Measurements from ENCODE around the gene EML5. TPM values are rescaled to one million over a fixed set of nuclear protein-coding genes. Genes with fewer than 3 reads are reported as not detected.
A peak's percentile ranks its signal among the peaks of the same experiment; 100 is the strongest.

Gene EML5
- polyA plus RNA-seq, 2 donors = 0.31 to 0.41 TPM

DNA sequence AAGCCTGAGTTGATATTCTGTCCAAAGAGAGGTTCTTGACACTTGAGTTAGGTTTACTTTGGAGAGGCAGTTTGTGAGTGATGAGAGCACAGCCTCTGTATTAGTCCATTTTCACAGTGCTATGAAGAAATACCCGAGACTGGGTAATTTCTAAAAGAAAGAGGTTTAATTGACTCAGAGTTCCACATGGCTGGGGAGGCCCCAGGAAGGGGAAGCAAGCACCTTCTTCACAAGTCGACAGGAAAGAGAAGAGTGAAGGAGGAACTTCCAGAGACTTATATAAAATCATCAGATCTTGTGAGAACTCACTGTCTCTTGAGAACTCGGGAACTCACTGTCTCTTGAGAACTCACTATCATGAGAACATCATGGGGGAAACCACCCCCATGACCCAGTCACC is 224.6 kb downstream of the EML5 start:
- H3K36me3 ChIP-seq (ENCODE audit: control insufficient read depth in 2 of 2, insufficient read depth in 2 of 2, low read length in 1 of 2) = peaks cover 0 to 16% of the 10 kb centered on the region in 2 donors
- no peaks in the 10 kb centered on the region for H3K27me3 ChIP-seq (ENCODE audit: control insufficient read depth in 1 of 2, insufficient read depth in 2 of 2, low read length in 2 of 2)
- 78 to 82% methylated on average over 3 of the region's 3 CpGs for WGBS, 2 donors
- H3K27ac ChIP-seq (ENCODE audit: low read depth in 2 of 2, low read length in 1 of 2) = no peak overlapping the region
- H3K4me1 ChIP-seq (ENCODE audit: control insufficient read depth in 2 of 2, insufficient read depth in 2 of 2, low read length in 1 of 2) = no peaks in the 10 kb centered on the region
- H3K9me3 ChIP-seq (ENCODE audit: control insufficient read depth in 2 of 2, insufficient read depth in 1 of 2, low read depth in 1 of 2, low read length in 1 of 2) = no peaks in the 10 kb centered on the region
- no peak overlapping the region for H3K4me3 ChIP-seq (ENCODE audit: low read depth in 1 of 2, low read length in 2 of 2)

DNA sequence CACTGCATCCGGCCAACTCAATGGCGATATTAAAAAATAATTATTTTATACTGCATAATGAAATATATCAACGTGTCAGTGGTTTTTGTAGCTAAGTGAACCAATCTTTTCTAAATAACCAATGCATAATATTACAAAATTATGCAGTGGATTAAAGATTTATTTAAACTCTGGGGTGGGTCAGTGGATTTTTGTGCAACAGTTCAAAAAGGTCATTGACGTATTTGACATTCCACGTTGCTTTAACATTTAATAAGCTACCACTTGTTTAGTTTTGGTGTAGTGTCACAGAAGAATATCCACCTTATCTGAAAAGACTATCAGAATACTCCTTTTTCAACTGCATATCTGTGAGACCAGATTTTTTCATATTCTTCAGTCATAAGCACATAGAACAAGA is 227.3 kb downstream of the EML5 start:
- WGBS, 2 donors = 89 to 90% methylated on average over 5 of the region's 5 CpGs
- H3K4me3 ChIP-seq (ENCODE audit: low read depth in 1 of 2, low read length in 2 of 2) = no peak overlapping the region
- H3K9me3 ChIP-seq (ENCODE audit: control insufficient read depth in 2 of 2, insufficient read depth in 1 of 2, low read depth in 1 of 2, low read length in 1 of 2) = no peaks in the 10 kb centered on the region
- H3K36me3 ChIP-seq (ENCODE audit: control insufficient read depth in 2 of 2, insufficient read depth in 2 of 2, low read length in 1 of 2) = peaks cover 0 to 9% of the 10 kb centered on the region in 2 donors
- H3K27ac ChIP-seq (ENCODE audit: low read depth in 2 of 2, low read length in 1 of 2) = no peak overlapping the region
- H3K4me1 ChIP-seq (ENCODE audit: control insufficient read depth in 2 of 2, insufficient read depth in 2 of 2, low read length in 1 of 2) = peaks cover 0 to 3% of the 10 kb centered on the region in 2 donors
- H3K27me3 ChIP-seq (ENCODE audit: control insufficient read depth in 1 of 2, insufficient read depth in 2 of 2, low read length in 2 of 2) = no peaks in the 10 kb centered on the region

DNA sequence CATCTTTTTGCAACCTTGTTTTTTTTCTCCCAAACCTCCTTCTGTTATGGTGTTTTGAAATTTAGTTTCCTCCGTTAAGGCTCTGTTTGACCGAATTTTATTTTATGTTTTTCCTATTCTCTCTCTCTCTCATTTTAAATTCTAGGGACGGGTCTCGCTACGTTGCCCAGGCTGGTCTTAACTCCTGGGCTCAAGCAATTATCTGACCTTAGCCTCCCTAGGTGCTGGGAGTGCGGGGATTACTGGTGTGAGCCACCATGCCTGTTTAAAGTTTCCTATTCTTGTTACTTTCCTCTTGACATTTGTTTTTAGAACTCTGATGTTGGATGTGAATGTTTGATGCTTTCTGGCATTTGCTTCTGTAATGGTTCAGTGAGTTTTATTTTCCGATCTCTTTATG is 228.9 kb downstream of the EML5 start:
- peaks cover 0 to 3% of the 10 kb centered on the region in 2 donors for H3K4me1 ChIP-seq (ENCODE audit: control insufficient read depth in 2 of 2, insufficient read depth in 2 of 2, low read length in 1 of 2)
- H3K9me3 ChIP-seq (ENCODE audit: control insufficient read depth in 2 of 2, insufficient read depth in 1 of 2, low read depth in 1 of 2, low read length in 1 of 2) = no peaks in the 10 kb centered on the region
- H3K4me3 ChIP-seq (ENCODE audit: low read depth in 1 of 2, low read length in 2 of 2) = peak overlapping the region in 1 of 2 donors; percentile 88
- H3K36me3 ChIP-seq (ENCODE audit: control insufficient read depth in 2 of 2, insufficient read depth in 2 of 2, low read length in 1 of 2) = peaks cover 0 to 5% of the 10 kb centered on the region in 2 donors
- 25 to 30% methylated on average over 7 of the region's 7 CpGs for WGBS, 2 donors
- H3K27me3 ChIP-seq (ENCODE audit: control insufficient read depth in 1 of 2, insufficient read depth in 2 of 2, low read length in 2 of 2) = no peaks in the 10 kb centered on the region
- H3K27ac ChIP-seq (ENCODE audit: low read depth in 2 of 2, low read length in 1 of 2) = peak overlapping the region in 1 of 2 donors; percentile 11

DNA sequence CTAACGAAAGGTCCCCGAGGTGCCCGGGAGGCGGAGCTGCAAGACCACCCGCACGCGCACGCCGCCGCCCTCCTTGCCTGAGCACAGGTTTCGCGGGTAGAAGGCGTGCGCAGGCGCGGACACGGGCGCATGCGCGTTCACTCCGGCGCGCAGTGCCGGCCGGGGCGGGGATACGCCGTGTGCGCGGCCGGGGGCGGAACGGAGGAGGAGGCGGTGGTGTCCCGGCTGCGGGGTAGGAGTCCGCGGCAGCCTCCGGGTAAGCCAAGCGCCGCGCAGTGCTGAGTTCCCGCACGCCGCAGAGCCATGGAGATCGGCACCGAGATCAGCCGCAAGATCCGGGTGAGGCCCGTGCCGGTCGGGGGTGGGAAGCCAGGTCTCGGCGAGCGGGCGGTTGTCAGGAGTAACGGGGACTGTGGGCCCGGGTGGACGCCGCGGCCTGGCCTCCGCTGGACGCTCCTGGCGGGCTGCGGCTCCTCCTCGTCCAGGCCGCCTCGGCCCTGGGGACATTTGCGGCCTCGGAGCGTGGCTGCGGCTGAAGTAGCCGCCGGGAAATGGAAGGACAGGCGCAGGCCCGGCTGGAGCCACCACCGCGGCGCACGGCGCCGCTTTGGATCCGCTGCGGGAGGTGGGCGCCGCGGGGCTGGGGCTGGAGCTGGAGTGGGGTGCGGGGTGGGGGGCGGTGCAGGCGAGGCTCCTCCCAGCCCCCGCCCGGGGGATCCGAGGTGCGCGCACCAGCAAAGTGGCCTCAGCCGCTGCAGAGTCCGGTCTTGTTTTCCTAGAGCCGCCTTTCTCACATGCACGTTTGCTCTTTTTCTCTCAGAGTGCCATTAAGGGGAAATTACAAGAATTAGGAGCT is 229.7 kb downstream of the EML5 start, which contains the start of gene ZC3H14:
Gene ZC3H14 (plus strand): TSS at position 207 of the 856 bp plus-strand sequence. CDS start 97 bp downstream, at position 304.
- H3K9me3 ChIP-seq (ENCODE audit: control insufficient read depth in 2 of 2, insufficient read depth in 1 of 2, low read depth in 1 of 2, low read length in 1 of 2) = no peaks in the 10 kb centered on the region
- peak within 1 kb of the TSS; percentile 88 to 96 for H3K4me3 ChIP-seq (ENCODE audit: low read depth in 1 of 2, low read length in 2 of 2)
- WGBS, 2 donors = 1% methylated on average over 65 to 99 of the region's 99 CpGs
- H3K27me3 ChIP-seq (ENCODE audit: control insufficient read depth in 1 of 2, insufficient read depth in 2 of 2, low read length in 2 of 2) = no peaks in the 10 kb centered on the region
- H3K36me3 ChIP-seq (ENCODE audit: control insufficient read depth in 2 of 2, insufficient read depth in 2 of 2, low read length in 1 of 2) = peaks cover 0 to 1% of the 10 kb centered on the region in 2 donors
- peak within 1 kb of the TSS; percentile 83 to 90 for H3K27ac ChIP-seq (ENCODE audit: low read depth in 2 of 2, low read length in 1 of 2)
- peaks cover 0 to 3% of the 10 kb centered on the region in 2 donors for H3K4me1 ChIP-seq (ENCODE audit: control insufficient read depth in 2 of 2, insufficient read depth in 2 of 2, low read length in 1 of 2)

DNA sequence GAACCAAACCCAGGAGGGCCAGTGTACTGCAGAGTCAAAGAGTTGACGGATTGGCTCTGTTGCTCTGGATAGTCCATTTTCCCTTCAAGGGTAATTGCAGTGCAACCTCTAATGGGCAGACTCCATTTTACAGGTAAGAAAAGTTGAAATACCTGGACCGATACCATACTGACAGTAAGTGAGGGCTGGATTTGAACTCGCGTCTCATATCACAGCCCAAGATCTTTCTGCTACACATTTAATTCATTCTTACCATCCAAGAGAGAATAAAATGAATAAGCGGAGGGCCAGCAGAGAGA is 230.3 kb downstream of the EML5 start:
- Histone ChIP-seq H3K4me3 (ENCODE audit: low read depth in 1 of 2, low read length in 2 of 2) (peak overlapping the region; percentile 88 to 96), H3K4me1 (ENCODE audit: control insufficient read depth in 2 of 2, insufficient read depth in 2 of 2, low read length in 1 of 2) (peaks cover 0 to 3% of the 10 kb centered on the region in 2 donors), H3K9me3 (ENCODE audit: control insufficient read depth in 2 of 2, insufficient read depth in 1 of 2, low read depth in 1 of 2, low read length in 1 of 2) (no peaks in the 10 kb centered on the region), H3K27ac (ENCODE audit: low read depth in 2 of 2, low read length in 1 of 2) (peak overlapping the region in 1 of 2 donors; percentile 19), H3K27me3 (ENCODE audit: control insufficient read depth in 1 of 2, insufficient read depth in 2 of 2, low read length in 2 of 2) (no peaks in the 10 kb centered on the region), H3K36me3 (ENCODE audit: control insufficient read depth in 2 of 2, insufficient read depth in 2 of 2, low read length in 1 of 2) (no peaks in the 10 kb centered on the region)
- 24 to 26% methylated on average over 5 of the region's 5 CpGs for WGBS, 2 donors

Other genes with a start within 250 kb of the EML5 start
- gene PTPN21, start 237.9 kb downstream of the EML5 start, polyA plus RNA-seq = 1 to 10 TPM; 4.4 to 4.7 TPM
- gene ZC3H14, start 229.9 kb downstream of the EML5 start, polyA plus RNA-seq = 10 to 100 TPM; 12.7 to 17.5 TPM
- 1 to 10 TPM; 8.0 to 9.3 TPM for gene TTC8, start 31.7 kb upstream of the EML5 start, polyA plus RNA-seq